HG02981 (cell line): ENCODE measurements around the gene TMEM219.

Experiments
- ATAC-seq: cut with Tn5 transposase; IDR thresholded peaks from one replicate; pipeline ENCODE4 v1.9.1; 2021; ENCODE audit warnings: mild to moderate bottlenecking, moderate library complexity; ENCODE audit not compliant: unreplicated experiment

Gene TMEM219

DNA sequence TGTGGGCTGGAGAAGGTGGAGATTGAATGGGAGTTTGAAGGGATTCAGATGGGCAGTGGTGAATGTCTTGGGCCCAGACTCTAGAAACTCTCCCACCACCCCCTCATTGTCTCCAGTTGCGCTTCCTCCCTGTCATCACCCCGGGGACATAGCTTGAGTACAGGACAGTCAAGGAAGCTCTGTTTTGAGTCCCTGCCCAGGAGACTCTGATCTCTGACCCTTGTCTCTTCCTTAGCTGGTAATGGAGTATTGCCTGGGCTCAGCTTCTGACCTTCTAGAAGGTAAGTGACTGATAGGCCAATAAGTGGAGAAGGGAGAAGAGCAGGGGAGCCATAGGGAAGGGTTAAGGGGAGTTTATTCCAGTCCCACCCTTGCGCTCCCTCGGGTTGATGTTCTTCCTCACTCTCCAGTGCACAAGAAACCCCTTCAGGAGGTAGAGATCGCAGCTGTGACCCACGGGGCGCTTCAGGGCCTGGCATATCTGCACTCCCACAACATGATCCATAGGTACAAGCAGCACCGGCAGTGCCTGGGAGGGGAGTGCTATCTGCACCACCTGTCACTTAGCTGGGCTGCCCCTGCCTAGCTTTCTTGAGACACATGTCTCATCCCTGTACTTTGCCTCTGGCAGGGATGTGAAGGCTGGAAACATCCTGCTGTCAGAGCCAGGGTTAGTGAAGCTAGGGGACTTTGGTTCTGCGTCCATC is 16.8 kb downstream of the TMEM219 start:
- no peak for ATAC-seq

DNA sequence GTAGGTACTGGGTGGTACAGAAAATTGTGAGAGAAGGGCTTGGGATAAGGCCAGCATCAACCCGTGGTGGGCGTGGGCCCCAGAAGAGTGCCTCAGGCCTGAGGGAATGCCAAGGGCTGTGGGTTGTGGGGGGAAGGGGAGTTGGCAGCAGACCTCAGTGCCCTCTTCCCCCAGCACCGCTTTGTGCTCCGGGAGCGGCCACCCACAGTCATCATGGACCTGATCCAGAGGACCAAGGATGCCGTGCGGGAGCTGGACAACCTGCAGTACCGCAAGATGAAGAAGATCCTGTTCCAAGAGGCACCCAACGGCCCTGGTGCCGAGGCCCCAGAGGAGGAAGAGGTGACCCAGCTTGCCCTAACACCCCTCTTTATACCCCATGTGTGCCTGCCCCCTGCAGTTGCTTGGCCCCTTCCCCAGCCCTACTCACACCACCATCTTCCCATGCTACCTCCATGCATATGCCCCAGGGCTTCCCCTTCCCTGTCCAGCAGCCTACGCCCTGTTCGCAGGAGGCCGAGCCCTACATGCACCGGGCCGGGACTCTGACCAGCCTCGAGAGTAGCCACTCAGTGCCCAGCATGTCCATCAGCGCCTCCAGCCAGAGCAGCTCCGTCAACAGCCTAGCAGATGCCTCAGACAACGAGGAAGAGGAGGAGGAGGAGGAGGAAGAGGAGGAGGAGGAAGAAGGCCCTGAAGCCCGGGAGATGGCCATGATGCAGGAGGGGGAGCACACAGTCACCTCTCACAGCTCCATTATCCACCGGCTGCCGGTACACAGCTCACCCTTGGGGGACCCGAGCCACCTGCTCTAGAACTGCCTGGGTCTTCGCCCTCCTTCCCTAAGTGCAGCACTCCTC is 20.9 kb downstream of the TMEM219 start:
- no peak for ATAC-seq

DNA sequence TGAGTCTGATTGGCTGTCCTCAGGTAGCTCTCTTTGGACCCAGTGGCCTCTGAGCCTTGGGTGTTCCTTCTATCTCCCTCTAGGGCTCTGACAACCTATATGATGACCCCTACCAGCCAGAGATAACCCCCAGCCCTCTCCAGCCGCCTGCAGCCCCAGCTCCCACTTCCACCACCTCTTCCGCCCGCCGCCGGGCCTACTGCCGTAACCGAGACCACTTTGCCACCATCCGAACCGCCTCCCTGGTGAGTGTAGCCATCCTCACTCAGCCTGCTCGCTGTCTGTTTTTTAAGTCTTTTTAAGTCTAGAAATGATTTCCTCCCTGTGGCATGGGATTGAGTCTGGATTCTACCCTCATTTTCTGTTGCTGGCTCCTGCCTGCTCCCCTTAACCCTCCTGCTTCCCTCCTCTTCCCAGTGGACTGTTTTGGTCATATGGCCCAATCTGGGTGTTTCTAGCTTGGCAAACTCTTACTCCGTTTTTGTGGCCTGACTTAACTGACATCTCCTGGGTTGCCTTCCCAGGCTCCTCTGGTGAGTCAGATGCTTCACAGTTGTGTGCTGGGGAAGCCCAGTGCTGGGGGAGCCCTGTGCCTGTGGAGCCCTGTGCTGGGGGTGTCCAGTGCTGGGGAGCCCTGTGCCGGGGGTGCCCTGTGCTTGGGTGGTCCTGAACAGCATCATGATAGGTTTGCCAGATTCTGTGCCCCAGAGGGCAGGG is 21.7 kb downstream of the TMEM219 start:
- ATAC-seq, result no peak

DNA sequence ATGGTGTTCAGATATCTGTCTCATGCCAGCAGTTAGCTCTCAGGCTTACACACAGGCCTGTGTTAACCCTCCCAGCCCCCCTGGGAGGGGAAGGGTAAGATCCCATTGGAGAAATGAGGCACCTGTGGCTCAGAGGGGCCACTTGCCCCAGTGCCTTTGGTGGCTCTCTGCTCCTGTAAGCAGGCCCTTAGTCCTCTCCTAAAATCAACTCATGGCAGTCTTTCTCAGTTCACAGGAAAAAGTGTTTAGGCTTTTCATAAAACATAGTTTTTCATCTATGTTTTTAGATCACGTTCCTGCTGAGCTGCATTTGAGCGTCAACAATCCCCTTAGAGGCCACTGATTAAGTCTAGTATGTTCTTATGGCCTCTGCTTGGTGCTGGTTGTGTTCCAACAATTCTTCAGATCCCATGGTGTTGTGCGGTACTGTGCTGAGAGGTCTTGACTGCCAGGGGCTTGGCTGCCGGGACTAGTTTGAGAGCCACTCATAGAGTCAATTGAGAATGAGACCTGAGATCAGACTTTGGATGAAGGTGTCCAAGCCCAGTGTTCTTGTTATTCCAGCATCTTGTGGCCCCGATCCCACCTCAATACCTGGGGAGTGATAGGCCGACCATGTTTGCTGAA is 22.4 kb downstream of the TMEM219 start:
- ATAC-seq, result no peak

DNA sequence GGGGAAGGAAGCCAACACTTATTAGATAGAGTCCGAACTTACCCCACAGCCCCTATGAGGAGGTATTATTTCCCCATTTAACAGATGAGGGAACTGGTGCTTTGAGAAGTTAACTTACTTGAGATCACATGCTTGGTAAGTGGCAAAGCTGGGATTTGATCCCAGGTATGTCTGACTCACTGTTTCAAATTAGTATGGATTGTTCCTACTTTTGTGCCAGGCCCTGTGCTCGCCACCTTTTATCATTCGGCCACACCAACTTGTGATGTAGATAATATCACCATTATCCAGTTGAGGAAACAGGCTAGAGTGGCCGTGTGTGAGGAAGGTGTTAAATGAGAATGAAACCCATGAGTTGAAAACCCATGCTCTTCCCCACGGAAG is 22.9 kb downstream of the TMEM219 start:
- ATAC-seq, result no peak

DNA sequence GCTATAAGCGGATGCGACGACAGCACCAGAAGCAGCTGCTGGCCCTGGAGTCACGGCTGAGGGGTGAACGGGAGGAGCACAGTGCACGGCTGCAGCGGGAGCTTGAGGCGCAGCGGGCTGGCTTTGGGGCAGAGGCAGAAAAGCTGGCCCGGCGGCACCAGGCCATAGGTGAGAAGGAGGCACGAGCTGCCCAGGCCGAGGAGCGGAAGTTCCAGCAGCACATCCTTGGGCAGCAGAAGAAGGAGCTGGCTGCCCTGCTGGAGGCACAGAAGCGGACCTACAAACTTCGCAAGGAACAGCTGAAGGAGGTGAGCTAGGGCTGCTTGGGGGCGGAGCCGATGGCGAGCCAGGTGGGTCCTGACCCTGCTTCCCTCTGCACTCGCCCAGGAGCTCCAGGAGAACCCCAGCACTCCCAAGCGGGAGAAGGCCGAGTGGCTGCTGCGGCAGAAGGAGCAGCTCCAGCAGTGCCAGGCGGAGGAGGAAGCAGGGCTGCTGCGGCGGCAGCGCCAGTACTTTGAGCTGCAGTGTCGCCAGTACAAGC is 23.5 kb downstream of the TMEM219 start:
- no peak for ATAC-seq

DNA sequence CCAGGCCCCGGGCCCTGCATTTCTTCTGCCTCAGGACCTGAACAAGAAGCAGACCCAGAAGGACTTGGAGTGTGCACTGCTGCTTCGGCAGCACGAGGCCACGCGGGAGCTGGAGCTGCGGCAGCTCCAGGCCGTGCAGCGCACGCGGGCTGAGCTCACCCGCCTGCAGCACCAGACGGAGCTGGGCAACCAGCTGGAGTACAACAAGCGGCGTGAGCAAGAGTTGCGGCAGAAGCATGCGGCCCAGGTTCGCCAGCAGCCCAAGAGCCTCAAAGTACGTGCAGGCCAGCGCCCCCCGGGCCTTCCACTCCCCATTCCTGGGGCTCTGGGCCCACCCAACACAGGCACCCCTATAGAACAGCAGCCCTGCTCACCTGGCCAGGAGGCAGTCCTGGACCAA is 24.4 kb downstream of the TMEM219 start:
- no peak for ATAC-seq

DNA sequence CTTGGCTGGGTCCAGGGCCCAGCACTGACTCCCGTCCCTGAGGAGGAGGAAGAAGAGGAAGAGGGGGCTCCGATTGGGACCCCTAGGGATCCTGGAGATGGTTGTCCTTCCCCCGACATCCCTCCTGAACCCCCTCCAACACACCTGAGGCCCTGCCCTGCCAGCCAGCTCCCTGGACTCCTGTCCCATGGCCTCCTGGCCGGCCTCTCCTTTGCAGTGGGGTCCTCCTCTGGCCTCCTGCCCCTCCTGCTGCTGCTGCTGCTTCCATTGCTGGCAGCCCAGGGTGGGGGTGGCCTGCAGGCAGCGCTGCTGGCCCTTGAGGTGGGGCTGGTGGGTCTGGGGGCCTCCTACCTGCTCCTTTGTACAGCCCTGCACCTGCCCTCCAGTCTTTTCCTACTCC is 25.1 kb downstream of the TMEM219 start:
- ATAC-seq, result no peak

DNA sequence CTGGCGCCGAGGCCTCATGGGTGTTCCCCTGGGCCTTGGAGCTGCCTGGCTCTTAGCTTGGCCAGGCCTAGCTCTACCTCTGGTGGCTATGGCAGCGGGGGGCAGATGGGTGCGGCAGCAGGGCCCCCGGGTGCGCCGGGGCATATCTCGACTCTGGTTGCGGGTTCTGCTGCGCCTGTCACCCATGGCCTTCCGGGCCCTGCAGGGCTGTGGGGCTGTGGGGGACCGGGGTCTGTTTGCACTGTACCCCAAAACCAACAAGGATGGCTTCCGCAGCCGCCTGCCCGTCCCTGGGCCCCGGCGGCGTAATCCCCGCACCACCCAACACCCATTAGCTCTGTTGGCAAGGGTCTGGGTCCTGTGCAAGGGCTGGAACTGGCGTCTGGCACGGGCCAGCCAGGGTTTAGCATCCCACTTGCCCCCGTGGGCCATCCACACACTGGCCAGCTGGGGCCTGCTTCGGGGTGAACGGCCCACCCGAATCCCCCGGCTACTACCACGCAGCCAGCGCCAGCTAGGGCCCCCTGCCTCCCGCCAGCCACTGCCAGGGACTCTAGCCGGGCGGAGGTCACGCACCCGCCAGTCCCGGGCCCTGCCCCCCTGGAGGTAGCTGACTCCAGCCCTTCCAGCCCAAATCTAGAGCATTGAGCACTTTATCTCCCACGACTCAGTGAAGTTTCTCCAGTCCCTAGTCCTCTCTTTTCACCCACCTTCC is 25.6 kb downstream of the TMEM219 start:
- no peak for ATAC-seq

DNA sequence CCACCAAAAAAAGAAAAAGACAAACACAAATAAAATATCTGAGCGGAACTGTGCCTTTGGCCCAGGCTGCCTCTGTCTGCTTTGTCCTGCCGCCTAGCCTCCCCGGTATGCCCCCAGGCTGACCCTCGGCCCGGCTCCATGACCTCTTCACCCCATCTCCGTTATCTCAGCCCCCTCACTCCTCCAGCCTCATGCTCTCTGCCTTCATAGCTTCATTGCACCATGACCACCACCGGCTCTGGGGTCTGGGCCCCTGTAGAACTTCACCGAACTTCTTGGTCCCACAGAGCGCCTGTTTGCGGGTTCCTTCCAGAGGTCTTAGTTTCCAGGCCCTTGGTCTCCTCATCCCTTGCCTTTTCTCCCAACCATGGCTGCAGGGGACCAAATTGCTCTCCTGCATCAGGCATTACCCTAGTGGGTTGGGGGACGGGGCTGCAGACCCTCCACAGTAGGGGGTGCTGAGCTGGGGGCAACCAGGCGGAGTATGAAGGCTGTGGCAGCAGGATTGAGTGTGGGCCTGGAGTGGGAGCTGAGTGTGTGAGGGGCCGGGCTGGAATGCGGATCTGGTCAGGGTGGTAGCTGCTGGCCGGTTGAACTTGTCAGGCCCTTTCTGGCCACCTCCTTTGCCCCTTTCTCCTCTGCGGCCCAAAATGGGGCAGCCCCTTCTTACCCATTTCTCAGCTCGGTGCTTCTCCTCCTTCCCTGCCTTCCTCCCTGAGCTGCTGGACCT is 26.6 kb downstream of the TMEM219 start:
- ATAC-seq, result no peak

DNA sequence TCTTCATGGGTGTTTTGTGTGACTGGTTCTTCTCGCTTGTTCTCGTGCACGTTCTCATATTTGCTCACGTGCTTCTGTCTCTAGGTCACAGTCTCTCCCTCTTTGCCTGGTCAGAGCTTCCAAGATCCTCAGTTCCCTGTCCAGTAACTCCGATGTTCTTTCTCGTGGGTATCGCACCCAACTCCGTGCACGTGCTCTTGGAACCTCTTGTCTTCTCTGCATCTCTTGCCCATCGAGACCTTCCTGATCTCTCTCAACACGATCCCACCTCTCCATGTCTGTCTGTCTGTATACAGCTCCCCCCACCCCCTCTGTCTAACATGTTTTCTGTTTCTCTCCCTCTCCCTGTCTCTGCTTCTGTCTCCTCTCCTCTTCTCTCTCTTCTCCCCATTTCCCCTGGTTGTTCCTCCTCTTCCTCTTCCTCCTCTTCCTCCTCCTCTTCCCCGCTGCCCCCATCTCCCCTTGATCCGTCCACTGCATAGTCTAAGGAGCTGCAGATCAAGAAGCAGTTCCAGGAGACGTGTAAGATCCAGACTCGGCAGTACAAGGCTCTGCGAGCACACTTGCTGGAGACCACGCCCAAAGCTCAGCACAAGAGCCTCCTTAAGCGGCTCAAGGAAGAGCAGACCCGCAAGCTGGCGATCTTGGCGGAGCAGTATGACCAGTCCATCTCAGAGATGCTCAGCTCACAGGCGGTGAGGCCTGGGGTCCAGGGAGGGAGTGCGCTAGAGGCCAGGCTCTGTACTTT is 27.4 kb downstream of the TMEM219 start:
- ATAC-seq, result no peak

DNA sequence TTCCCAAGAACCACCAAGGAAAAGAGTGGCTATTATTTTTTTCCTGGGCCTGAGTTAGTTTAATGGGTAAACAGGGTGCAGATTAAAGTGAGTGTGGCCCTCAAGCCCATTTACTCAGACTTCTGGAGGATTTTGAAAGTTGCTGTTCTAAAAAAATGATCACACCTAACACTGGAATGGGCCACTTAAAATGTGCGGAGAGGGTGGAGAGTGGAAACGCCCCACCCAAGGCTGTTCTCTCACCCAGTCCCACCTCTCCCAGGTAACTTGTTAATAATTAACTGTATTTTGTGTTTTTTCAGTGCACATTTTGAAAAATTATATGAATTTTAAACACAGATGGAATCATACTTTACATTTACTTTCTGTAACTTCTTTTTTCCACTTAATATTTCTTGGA is 28.2 kb downstream of the TMEM219 start:
- no peak for ATAC-seq

DNA sequence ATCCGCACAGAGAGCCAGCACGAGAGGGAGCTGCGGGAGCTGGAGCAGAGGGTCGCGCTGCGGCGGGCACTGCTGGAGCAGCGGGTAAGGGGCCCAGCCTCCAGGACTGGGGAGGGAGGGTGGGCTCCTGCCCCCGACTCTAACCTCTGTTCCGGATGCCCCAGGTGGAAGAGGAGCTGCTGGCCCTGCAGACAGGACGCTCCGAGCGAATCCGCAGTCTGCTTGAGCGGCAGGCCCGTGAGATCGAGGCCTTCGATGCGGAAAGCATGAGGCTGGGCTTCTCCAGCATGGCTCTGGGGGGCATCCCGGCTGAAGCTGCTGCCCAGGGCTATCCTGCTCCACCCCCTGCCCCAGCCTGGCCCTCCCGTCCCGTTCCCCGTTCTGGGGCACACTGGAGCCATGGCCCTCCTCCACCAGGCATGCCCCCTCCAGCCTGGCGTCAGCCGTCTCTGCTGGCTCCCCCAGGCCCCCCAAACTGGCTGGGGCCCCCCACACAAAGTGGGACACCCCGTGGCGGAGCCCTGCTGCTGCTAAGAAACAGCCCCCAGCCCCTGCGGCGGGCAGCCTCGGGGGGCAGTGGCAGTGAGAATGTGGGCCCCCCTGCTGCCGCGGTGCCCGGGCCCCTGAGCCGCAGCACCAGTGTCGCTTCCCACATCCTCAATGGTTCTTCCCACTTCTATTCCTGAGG is 29.1 kb downstream of the TMEM219 start:
- no peak for ATAC-seq

DNA sequence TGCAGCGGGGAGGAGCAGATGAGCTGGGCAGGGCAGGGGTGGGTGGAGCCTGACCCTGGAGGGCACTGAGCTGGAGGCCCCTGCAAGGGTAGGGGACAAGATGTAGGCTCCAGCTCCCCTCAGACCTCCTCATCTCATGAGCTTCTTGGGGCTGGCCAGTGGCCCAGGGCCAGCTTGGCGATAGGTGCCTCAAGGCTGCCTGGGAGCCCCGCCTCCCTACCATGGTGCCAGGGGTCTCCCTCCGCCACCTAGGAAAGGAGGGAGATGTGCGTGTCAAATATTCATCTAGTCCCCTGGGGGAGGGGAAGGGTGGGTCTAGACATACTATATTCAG is 29.7 kb downstream of the TMEM219 start:
- ATAC-seq, result no peak

DNA sequence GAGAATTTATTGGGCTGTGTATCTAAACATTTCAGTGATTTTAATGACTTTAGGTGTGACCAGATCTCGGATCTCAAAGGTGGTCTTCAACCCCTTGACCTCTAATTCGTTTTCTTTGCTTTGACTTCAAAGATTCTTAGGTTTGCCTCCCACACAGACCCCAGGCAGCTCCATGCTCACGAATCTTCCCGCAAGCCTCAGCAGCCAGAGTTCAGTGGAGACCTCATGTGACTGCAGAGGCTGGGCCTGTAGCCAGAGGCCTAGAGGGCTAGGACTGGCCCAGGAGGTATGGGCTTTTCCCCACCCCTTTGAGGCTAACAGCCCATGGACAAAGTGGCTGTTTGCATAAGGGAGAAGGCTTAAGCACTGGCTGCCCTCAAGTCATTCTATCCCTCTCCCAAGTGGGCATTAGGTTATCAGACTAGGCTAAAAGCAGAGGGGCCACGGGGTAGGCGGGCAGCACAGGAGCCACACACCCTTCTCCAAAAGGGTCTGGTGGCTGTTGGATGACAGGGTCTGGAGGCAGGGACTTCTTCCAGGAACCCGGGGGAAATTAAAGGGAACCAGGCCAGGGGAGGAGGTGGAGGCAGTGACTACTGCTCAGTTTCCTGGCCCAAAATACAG is 30.6 kb downstream of the TMEM219 start:
- ATAC-seq, result no peak

DNA sequence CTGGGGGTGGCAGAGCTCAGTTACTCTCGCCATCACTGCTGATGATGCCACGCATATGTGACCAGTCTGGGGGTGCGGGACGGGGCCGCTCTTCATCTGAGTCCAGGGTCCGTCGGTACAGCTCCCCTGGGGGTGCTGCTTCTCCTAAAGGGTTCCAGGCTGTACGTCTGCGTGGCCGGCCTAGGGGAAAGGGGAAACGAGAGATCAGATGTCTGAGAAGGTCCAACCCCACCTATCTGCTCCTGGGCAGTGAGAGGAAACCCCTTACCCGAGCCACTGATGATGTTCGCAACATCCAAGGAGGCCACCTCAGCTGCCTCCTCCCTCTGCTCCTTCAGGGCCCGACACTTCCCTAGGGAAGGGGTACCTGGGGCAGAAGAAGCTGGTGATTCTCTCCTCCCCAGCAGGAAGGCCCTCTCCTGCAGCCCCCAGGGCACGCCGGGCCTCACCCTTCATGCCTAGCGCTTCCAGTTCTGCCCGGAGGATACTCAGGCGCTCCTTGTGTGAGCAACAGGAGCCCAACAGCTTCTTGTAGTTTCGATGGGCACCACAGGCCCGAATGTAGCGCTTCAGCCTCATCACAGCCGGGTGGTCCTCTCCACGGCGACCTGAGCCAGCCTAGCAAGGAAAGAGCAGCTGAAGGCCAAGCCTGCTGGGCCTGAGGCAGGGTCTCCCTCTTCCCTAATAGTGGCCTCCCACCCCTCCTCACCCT is 31.5 kb downstream of the TMEM219 start:
- ATAC-seq, result no peak

DNA sequence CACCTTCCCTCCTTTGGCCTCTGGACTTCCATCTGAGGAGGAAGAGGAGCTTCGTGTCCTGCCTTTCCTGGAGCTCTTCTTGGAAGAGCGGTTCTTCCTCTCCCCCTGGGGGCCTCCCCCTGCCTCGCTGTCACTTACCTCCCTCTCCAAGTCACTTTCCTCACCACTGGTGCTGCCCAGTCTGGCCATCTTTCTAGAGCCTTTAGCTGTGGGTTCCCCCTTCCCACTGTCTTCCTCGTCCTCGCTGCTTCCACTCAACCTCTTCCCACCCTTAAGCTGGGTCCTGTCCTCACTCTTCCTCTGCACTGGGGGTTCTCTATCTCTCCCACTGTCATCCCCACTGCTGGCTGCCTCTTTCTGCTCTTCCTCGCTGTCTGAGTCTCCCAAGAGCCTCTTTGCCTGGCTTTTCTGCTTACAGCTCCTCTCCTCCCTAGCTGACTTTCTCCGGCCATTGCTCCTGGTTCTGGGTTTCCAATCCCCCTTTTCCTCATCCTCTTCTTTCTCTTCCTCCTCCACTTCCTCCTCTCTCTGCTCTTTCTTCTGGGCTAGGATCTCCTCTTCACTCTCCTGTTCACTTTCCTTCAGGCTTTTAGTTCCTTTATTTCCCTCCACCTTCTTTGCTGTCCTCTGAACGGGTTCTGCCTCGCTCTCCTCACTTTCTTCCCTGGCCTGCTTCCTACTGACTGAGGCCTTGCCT is 32.2 kb downstream of the TMEM219 start:
- no peak for ATAC-seq
